Choroid plexus epithelial cell (primary cell): ENCODE data around the gene RBM20.

ENCODE experiments used
- DNase-seq: peaks from one replicate; pipeline ENCODE4 v3.0.0-alpha.2; 2010; ENCODE audit warnings: low read depth
- H3K4me3 ChIP-seq: 2 replicates; pipeline ENCODE4 v1.5.1; 2011; ENCODE audit warnings: low read depth, mild to moderate bottlenecking, control low read depth, low read length, moderate library complexity
- CTCF ChIP-seq: conservative IDR thresholded peaks from 2 replicates; pipeline ENCODE4 v1.5.1; 2011; ENCODE audit warnings: low read depth, mild to moderate bottlenecking, control low read depth, inconsistent platforms, low read length, moderate library complexity

The RBM20 gene

GRCh38 chr10:110794808-110795207, 150.7 kb downstream of the RBM20 start:
- no peak for DNase-seq
- H3K4me3 ChIP-seq, result no peak overlapping the region
- TF ChIP-seq CTCF, result no peak

- DNase-seq, result no peak
- TF ChIP-seq CTCF, result no peak
- H3K4me3 ChIP-seq, result no peak overlapping the region
These were observed 153.3 kb downstream of the RBM20 start for GRCh38 chr10:110797416-110797815.

GRCh38 chr10:110798340-110798739, 154.2 kb downstream of the RBM20 start:
- no peak for TF ChIP-seq CTCF
- no peak overlapping the region for H3K4me3 ChIP-seq
- no peak for DNase-seq

GRCh38 chr10:110802090-110802489, 158.0 kb downstream of the RBM20 start:
- no peak for TF ChIP-seq CTCF
- peak; percentile 73 for DNase-seq
- no peak overlapping the region for H3K4me3 ChIP-seq

- DNase-seq, result peak; percentile 95
- TF ChIP-seq CTCF, result no peak
- peak overlapping the region; percentile 6 for H3K4me3 ChIP-seq
These were observed 158.6 kb downstream of the RBM20 start for GRCh38 chr10:110802551-110803238.

DNA sequence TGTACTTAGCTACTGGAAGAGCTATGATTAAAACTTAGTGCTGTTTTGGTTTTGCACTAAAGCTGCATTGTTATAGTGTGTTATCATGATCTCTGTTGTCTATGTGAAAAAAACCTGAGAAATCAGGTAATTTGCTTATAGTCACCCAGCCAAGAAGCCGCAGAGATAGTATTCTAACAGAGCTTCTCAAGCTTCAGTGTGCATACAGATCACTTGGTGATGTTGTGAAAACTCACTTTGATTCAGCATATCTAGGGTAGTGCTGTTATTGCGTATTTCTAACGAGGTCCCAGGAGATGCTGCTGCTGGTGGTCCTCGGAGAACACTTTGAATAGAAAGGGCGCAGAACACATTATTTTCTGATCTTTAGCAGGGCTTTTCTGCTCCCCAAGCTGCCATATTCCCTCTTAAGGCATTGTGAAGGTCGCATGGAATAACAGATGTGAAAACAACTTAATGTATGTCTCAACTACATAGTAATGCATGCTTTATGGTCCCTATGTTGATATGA, 159.2 kb downstream of the RBM20 start:
- no peak for TF ChIP-seq CTCF
- no peak overlapping the region for H3K4me3 ChIP-seq
- DNase-seq, result no peak

- TF ChIP-seq CTCF, result peak; percentile 82
- peak; percentile 66 for DNase-seq
- no peak overlapping the region for H3K4me3 ChIP-seq
These were observed 159.7 kb downstream of the RBM20 start for GRCh38 chr10:110803830-110804338.
